HG02970 (cell line): ENCODE measurements around the gene FAM72A.
"Not testable (repeated sequence)": the region's sequence is repeated elsewhere in the genome, so short reads cannot be mapped to it uniquely, and the experiment has no call there.

Experiments
- ATAC-seq: cut with Tn5 transposase; IDR thresholded peaks from one replicate; pipeline ENCODE4 v1.9.1; 2021; ENCODE audit warnings: mild to moderate bottlenecking, moderate library complexity, moderate number of reproducible peaks; ENCODE audit not compliant: unreplicated experiment, low FRiP score

FAM72A gene

DNA sequence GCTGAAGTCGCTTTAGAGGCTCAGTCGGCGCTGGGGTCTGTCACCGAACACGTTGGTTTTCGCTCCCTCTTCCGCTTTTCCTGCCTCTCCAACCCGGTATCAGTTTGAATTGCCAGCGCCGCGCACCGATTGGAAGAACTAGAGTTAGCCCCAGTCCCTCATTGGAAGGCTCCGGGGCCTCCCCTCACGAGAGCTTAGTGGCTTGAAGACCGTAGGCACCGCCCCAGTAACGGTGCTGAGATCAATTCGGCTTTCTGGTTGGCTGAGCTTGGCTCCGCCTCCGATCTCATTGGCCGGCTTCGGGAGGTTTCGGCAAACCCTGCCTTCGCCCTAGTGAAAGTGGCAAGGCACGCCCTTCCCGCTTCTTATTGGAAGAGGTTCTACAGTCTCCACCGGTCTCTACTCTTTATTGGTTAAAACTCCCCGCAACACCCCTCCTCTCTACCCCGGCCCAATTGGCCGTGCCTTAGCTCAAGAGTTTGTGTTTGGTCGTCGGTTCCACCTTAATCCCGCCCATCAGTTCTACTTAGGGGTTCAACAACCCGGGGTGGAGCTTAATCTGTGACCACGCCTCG lies at the start of gene FAM72A:
Gene FAM72A, minus strand, starts transcription at position 51 of the 575 bp plus-strand sequence. CDS start 814 bp downstream, outside the sequence.
- peak; percentile 84 for ATAC-seq

DNA sequence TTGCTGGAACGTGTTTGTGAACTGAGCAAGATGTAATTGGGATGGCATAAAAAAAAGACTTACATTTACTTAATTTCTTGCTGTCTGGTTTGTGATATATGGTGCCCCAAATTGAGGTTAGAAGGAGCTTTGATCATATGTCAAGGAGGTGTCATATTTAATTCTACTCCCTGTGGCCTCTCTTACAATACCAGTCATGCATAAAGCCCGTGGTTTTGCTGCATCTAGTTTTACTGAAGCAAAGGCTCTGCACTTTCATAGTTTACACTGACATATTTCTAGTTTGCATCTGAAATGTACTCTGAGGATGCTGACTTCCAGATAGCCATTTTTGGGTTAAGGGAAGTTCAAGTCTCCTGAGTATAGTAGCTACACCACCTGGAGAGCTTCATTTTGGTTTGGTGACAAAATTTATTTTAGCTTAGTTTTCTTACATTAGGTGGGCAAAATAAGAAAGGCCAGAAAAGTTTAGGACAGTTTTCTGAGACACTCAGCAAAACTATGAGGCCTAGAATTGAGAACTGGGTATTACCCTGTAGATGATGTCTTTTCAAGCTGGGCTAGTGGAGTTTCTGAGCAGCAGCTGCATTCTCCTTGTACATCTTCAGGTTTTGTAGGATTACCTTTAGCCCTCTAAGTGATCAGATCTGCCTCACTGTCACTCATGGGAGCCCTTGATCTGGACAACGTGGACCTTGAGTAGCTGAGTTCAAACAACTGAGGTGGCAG lies 48.5 kb upstream of the FAM72A start:
- not testable (repeated sequence) for ATAC-seq

DNA sequence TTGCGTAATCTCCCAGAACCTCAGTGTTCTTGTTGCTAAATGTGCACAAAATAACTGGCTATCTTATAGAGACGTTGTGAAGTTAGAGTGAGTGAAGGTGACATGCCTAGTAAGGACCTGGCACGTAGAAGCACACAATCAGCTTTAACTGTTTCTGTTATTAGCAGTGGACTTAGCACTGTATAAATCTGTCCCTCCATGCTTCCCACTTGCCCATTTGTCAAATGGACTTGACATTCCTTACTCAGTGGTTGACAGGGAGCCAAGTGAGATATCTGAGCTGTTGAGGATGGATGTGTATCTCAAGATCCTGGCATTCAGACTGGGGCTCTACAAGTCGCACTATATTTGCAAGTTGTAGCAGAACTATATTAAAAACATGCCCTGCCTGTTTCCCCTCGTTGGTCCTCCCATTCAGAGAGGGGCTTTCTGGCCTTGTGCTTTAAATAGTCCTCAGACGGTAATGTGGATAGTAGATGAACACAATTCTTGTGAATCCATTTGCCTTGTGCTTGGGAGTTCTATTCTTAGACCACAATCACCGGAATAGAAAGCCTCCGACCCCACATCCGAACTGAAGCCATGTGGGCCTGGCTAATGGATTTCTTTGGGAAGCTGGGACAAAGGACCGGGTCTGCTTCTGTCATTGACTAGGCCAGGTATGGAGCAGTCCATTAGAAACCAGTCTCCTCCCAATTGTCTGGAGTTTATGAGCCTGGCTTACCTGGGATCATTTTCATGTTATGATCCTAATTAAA lies 43.7 kb upstream of the FAM72A start:
- ATAC-seq = not testable (repeated sequence)

DNA sequence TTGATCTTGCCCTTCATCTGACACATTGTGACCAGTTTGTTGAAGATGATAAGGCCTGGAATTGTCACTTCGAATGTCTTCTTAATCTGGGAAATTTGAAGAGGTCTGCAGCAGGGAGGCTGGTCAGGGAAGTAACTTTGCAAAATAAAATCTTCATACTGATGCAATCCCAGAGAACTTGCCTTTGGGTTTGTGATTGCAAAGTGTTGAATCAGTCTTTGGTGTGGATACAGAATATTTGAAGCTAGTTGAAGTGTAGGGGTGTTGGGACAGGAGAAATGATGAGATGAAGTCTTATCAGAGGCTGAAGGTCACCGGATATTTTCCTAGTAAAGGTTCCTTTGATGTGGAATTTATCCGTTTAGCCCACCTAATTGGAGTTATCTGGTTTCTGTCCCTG lies 42.8 kb upstream of the FAM72A start:
- not testable (repeated sequence) for ATAC-seq

DNA sequence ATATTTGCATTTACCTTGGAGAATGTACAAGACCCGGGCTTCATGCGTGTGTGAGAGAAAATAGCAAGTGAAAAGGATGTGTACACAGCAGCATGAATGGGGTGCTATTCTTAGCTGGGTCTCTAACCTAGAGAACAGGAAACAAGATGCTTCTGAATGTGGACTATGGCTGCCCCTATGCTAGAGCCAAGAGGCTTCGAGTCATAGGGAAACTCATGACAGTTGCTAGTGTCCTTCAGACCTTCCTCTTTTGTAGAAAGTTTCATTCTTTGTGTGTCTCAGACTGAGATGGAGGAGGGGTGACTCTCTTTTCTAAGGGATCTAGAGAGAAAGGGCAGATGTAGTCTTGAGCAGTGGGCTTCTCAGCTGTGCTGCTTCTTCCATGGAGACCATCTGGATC lies 40.7 kb upstream of the FAM72A start:
- ATAC-seq = peak; percentile 95

DNA sequence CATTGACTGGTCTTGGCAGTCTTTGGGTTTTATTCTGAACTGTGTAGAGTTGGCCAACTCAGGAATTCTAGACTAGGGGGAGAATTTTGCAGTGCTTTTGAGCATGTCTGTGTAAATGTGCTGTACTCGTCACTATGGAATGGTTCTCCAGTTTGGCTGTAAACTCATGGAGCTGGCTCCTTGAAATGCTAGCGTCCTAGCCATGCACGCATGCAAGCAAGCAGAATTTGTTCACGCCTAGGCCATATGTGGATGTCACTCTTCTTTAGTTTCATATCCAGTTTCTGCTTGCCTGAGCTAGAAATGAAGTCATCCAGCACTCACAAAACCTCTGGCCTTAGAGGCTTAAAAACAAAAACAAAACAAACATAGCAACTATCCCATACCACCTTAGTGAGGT lies 37.6 kb upstream of the FAM72A start:
- ATAC-seq = not testable (repeated sequence)

DNA sequence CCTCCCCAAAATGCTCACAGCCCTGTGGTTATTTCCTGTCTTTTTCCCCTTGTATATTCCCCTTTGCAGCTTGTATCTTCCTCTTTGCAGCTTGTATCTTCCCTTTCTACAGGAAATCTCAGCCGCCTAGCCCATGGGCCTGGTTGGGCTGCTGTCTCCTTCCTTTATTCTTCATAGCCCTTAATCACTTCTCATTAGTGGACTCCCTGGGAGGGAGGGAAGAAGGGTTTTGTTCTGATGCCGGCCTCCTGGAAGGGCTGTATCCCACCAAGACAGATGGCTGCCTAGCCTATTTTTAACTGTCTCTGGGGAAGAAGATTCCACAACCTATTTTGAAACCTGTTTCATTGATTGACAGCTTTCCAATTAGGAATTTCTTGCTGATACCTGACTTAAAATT lies 32.6 kb upstream of the FAM72A start:
- not testable (repeated sequence) for ATAC-seq

DNA sequence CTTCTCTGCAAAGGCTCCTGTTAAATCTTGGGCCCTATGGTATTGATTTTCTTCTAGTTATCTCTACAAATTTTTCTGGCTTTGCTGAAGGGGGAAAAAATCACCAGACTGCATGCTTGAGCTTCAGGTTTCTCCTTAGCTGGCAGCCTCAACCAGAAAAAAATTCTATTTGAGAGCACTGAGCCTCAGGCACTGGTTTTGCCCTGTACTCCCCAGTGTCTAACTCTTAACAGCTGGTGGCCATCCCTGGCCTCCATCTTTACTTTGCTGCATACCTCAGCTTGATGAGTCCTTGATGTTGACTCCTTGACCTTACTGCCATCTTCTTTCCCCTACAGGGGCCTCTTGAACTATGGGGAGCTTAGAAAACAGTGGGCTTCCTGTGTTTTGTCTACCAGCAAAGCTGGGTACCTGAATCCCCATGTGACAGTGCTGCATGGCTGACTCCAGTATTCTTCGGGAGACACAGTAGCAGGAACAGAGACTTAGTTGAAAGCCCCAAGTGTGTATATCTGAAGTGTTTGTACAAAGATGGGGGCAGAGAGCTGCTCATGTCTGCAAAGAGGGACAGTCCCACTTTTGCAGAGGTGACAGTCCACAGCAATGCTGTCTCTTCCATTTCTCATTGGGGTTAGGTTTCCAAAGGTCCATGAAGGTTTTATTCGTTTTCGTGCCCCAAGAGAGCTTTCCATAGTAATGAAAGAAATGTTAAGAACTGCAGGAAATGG lies 31.7 kb upstream of the FAM72A start:
- not testable (repeated sequence) for ATAC-seq

DNA sequence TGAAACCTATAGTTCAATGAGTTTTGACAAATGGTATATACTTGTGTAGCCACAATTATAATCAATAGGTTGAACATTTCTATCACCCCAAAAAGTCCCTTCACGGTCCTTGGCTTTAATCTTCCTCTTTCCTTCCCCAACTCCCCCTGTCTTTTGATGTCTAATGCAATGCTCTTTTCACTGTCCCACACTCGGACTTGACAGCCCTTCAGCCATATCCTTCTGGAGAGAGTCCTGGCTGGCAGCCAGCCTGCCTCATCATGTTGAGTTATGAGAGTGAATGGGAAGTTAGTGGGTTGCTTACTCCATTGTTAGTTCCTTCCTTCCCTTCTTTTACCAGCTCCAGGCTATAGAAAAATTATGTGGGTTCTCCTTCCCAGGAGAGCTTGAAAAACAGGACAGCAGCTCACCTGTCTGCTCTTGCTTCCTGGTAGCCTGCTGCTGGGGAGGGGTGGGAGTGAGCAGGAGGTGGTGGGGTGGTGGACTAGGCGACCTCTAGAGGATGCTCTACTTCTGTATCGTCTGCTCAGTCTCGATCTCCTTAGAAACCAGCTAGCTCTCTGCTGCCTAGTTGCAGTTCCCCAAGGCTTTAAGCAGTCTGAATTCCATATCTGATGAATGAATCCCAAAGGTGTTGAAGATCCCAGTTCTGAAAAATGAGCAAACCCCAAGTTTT lies 30.5 kb upstream of the FAM72A start:
- ATAC-seq = not testable (repeated sequence)

DNA sequence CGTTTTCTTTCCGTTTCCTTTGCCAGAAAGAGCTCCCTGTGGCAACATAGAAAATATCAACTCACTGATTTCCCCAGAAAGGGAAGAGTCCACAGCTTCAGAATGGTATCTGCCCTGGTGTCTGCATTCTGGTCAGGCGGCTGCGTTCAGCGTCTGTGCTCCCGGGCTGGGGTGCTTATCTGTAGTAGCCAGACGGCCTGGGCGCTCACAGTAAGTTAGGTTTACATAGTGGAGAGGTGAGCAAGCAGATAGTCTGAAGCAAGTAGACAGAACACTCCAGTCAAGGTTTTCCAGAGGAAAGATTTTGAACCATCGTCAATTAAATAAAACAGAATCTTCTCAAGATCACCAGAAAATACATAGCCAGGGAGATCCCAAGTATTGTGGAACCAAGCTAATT lies 29.4 kb upstream of the FAM72A start:
- ATAC-seq = not testable (repeated sequence)

DNA sequence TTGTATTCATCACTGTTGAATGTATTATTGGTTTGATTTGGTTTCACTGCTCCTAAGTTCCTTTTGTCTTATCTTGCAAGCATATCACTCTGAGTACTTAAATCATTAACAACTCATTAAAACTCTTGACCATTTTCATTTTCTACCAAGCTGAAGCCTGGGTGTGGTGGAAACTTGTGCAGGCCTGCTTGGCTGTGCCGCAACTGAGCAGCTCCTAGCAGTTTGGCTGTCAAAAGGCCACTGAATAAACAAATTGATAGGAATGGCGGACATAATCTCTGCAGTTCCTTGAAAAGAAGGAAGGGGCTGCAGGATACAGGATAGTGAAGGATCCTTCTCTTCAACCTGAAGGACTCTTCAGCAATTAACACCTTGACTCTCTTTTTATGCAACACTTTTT lies 26.6 kb upstream of the FAM72A start:
- ATAC-seq = not testable (repeated sequence)

DNA sequence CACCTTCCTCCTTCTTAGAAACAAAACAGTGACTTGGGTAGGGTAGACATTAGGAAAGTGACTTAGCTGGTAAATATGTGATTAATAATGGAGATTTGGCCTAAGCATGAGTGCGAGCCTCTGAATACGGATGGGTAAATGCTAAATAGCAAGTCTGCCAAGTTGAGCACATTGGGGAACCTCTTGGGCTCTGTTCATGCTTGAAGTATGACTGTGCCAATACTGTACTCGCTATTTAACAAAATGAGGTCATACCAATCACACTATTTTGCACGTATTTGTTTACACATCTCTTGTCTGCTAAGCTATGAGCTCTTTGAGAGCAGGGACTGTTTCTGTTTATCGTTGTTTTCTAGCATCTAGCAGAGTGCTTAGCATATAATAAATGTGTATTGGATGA lies 24.2 kb upstream of the FAM72A start:
- not testable (repeated sequence) for ATAC-seq

DNA sequence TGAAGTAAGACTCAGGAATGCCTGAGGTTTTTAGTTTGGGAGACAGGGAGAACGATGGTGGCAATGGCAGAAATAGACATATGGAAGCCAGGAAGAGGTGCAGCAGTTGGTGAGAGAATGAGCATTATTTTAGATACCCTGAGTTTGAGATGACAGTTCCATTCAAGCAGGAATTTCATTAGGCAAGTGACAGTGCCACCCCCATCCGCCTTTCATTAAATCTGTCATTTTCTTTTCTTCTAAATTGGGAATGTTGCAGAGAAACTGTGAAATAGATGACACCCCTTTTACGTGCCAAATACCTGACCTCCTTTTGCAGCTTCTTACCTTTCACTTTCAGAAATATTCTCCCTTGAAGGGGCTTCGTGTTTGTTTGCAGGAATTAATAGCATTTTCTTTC lies 22.7 kb upstream of the FAM72A start:
- not testable (repeated sequence) for ATAC-seq

DNA sequence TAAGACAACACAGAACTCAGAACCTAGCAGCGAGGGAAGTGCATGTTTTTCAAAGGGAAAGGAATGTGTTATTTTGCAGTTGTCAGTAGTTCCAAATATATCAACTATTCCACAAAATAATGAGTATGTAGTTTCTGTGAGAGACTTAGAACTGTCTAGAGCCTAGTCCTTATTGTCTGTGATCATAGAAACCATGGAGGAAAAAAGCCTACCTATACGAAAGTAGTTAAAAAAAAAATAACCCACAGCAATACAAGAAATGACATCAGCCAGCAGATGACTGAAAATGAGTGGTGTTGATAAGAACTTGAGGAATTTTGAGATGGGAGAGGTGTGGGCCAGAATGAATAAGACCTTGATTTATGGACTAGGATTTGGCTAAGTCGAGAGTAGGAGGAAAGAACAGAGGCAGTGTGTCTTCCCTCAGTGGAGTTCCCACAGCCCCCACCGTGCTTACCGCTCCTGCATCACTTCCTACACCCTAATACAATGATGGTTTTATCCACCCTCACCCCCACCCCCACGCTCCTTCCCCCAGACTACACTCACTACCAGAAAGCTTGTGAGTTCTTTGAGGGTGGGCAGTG lies 21.6 kb upstream of the FAM72A start:
- not testable (repeated sequence) for ATAC-seq

DNA sequence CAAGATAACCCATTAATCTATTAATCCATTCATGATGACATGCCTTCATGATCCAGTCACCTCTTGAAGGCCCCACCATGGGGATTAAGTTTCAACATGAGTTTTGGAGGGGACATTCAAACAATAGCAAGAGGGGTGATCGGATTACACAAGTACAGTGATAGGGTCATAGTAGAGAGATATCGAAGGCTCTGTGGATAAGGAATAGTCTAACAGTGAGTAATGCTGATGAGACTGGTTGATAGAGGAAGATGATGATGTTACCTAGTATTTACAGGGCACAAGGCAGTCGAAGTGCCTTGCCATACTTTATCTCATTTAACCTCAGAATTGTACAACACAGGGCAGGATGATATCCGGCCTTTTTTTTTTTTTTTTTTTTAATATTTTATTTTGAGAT lies 18.9 kb upstream of the FAM72A start:
- ATAC-seq = not testable (repeated sequence)

DNA sequence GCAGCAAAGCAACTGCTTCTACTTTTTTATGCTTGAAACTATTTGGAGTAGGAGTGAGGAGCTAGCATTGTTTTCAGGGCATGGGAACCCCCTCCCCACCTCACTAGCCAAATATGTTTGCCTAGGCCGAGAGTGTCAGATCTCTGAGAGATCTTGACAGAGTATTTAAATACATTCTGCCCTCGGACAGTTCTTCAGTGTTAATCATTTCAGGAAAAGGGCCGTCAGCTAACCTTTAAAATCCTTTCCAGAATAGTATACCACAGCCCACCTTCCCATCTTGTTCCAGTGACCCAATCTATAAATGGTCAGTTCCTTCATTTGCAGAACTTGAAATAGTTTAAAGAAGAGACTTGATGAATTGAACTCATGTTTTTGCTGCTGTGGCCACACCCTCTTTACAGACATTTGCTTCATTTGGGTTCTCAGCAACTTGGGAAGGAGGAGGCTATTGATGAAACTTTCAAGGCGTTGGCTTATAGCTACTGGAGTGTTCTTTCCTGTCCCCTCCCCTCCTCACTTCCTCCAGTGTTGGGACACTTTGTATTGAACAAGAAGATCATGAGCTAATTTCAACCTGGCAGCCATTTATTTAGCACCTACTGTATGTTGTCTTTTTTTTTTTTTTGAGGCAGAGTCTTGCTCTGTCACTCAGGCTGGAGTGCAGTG lies 17.8 kb upstream of the FAM72A start:
- not testable (repeated sequence) for ATAC-seq

DNA sequence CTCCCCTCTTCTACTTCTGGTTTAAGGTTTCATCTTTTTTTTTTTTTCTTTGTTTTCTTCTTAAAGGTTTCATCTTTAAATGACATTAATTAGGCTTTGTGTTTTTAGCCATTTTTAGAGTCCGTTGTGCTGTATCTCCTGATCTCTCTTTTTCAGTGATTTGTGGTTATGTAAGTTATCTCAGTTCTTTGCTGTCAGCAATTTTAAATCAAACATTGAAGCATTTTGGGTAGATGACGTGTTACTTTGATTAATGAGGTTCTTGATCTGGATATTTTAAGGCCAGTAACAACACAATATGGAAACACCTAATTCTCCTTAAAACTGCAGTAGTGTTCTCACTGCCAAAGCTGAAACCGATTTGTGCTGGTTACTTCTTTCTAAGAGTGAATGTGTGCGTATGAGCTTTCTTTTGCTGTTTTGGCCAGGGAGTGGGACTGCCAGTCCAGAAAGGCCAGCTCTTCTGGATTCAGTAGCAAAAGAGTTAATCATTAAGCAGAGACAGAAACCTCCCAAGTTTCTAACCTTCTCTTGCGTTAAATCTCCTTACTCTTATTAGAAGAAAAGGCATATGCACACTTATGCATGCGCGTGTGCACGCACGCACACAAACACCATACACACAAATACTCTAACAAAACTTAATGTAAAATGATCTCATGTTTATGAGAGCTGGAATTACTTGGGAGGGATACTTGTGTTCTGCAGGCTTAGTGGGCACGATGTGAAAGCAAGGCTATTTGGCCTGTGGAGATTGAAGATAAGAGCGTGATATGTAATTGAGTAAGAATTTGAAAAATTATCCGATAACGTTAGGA lies 17.1 kb upstream of the FAM72A start:
- not testable (repeated sequence) for ATAC-seq

DNA sequence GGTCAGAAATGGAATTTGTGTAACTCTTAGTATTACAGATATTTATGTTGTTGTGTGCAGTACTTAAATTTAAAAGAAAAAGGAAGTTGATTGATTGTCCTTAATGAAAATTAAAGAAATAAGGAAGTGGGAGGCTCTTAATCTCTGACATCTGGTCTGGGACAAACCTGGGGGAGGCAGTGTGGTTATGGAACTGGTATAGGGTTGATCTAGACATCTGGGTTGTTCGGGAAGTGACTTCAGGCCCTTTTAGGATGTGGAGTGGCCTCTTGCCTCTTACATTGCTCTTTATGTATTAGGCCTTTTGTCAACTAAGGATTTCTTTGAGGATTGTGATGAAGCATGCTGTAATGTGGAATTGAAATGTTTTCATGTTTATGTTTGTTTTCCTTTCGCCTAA lies 16.1 kb upstream of the FAM72A start:
- not testable (repeated sequence) for ATAC-seq
